Stimulated activated CD8-positive, alpha-beta memory T cell treated with anti-CD3 and anti-CD28 coated beads, Interleukin-15, amount 100 ng/mL, for 48 hours (primary cell): ENCODE results near the gene GALNT10.
A peak's percentile ranks its signal among the peaks of the same experiment; 100 is the strongest.
"Not testable (repeated sequence)": the region's sequence is repeated elsewhere in the genome, so short reads cannot be mapped to it uniquely, and the experiment has no call there.

ENCODE experiments used
- DNase-seq, 2 donors: peaks; one replicate each; pipeline ENCODE4 v3.0.0-alpha.2; 2020; ENCODE audit warnings: low read depth in 2 of 2

GALNT10 gene

GRCh38 chr5:154190595-154191304, at the start of gene GALNT10:
TSS of gene GALNT10 (plus strand) at chr5:154190733. CDS start at chr5:154190867, 134 bp downstream.
- peak in 1 of 2 donors; percentile 57 for DNase-seq

DNA sequence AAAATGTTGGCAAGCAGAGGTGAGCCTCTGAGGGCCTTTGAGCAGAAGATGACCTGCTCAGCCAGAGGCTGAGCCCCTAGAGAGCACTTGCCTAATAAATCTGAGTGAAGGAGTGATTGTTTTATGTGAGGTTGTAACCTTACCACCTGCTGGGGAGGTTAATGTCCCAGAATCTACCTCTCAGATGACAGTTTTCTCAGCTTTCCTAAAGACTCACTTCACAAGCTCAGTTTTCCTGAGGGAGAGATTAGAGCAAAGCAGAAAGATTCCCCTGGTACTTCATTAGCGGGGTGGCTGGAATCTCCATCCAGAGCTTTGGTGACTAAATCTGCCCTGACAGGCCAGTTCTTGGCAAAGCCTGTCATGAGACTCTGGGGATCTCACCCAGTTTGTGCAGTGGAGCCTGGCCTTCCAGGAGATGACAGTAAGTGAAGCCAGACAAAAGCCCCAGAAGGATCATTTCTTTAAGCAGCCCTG, 48.8 kb upstream of the GALNT10 start:
- no peak for DNase-seq

- no peak for DNase-seq
Measured at GRCh38 chr5:154143211-154143641, 47.3 kb upstream of the GALNT10 start.

DNA sequence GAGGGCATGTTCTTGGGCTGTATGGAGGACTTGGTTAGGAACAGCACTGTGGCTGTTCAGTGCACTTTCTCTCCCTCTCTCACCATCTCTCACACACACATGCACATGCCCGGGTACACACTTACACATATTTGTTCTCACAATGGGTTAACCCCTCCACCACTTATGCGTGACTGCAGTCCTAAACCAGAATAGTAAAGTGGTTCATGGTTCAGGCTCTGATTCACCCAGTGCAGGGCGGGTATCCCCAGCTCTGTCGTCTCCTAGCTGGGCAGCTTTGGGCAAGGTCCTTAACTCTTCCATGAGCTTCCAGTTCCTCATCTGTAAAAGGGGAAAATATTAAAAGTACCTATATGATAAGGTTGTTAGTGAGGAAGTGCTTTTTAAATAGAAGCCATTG, 45.3 kb upstream of the GALNT10 start:
- DNase-seq, result no peak

- DNase-seq, result no peak
Measured at GRCh38 chr5:154146409-154146808, 44.1 kb upstream of the GALNT10 start.

- DNase-seq, result no peak
Measured at GRCh38 chr5:154147666-154148065, 42.9 kb upstream of the GALNT10 start.

DNA sequence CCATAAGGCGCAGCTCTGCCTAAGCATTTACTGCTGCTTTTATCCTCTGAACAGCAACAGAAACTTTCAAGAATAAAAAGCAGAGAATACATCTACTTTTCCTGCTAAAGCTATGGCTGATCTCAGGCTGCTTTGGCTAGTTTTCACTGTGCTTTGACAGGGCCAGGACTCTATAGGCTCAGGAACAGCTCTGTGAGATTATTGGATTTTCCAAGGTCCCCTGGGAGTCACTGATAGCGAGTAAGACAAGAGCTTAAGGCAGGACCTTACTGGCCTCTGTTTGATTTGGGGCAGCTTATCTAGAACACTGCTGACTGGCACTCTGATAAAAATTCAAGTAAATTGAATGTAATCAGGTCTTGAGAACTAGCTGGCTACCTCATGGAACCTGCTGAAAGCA, 40.1 kb upstream of the GALNT10 start:
- not testable (repeated sequence) for DNase-seq

DNA sequence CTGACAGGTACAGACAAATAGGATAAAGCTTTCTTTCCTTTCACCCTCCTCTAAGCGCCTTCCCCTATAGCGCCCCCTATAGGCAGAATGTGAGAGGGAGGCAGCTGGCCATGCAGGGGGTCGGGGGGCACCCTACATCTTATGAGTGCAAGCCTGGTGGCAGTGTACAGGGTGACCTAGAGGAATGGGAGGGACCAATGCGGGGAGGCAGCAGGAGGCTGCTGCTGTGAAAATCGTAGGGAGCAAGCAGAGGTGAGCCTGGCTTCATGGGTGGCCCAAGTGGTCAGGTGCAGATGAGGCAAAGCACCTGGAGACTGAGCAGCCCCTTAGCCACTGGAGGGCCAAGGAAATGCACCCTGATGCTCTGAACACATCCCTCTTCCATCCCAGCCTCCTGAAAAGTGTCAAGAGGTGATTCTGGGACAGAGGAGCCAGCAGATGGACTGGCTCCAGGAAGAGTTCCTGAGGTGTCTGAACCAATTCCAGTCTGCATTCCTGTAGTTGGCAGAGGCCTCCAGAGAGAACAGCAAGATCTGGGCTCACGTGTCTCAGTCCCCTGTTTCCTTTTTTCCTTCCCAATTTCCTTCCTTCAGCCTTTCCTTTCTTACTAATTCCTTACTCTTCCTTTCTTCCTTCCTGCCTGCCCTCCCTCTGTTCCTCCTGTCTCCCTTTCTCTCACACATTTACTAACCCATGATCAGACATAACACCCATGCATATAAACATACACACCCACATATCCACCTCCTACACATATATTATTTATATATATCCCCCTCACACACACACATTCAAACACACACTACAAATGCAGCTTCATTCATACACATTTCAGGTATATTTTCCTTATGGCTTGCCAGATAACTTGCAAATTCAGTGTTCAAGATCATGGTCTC, 32.8 kb upstream of the GALNT10 start:
- DNase-seq, result no peak

- DNase-seq, result no peak
Measured at GRCh38 chr5:154158379-154158737, 32.2 kb upstream of the GALNT10 start.

GRCh38 chr5:154159343-154159742, 31.2 kb upstream of the GALNT10 start:
- DNase-seq, result no peak

- DNase-seq, result no peak
Measured at GRCh38 chr5:154162539-154163151, 27.9 kb upstream of the GALNT10 start.

DNA sequence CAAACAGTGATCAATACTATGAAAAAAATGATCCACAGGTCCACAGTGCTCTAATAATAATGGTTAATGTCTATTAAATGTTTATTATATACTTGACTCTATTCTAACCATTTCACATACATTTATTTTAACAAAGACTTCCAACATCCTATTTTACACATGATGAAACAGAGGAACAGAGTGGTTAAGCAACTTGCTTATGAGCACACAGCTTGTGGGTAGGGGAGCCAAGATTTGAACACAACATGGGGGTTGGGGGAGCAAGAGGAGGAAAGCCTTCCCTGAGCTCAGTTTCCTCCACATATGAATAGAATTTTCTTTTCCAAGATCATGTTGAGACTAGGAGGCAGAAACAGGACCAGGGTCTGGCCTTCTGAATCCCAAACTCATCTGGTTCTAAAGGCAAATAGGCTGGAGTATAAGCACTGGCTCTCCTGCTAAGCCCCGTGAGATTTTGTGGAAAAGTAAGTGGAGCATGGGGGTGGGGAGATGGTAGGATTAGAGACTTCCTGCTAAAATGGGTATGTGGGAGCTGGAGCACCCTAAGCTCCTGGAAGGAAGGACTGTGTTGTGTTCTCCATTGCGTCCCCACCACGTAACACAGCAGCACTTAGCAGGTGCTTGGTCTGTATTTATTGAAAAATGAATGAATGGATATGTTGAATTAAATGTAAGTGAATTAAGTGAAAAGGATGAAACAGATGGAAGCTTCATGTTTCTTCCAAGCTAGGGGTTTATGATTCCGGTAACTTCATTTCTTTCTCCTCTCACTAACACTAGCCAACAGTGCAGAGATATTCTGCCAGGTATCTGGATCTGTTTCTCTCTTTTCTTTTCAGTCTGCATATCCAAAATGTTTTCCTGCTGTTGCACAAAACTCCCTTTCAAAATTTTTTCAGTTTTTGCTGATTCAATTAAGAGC, 26.9 kb upstream of the GALNT10 start:
- DNase-seq, result no peak

DNA sequence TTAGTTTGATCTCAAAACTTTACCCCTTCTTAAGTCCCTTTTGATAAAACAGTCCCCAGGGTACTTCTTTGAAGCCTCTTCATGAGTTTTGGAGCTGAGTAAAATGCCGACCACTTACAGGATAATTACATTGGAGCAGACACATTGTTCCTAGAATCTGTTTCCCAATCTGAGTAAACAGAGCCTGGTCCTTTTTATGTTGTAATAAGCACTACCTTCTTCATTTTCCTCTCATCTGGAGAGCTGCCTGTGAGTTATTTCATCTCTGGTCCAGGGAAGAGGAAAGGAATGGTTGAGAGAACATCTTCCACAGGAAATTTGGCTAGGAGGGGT, 26.3 kb upstream of the GALNT10 start:
- no peak for DNase-seq

DNA sequence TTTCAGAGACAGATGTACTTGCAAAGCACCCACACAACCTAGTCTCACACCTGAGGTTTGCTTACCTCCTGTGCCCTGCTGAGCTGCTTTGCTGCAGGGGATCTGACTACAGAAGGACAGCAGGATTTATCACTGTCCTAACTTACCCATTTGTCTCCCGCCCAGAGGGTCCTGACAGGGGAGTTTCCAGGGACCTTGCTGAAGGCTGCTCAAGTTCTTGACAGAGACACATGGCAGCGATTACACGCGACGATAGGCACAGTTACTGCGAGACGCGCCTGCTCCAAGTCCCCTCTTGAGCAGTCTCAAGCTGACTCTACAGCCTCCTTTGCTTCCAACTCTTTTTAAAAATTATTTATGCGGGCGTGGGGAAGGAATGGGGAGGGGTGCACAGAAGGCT, 24.6 kb upstream of the GALNT10 start:
- DNase-seq, result no peak

DNA sequence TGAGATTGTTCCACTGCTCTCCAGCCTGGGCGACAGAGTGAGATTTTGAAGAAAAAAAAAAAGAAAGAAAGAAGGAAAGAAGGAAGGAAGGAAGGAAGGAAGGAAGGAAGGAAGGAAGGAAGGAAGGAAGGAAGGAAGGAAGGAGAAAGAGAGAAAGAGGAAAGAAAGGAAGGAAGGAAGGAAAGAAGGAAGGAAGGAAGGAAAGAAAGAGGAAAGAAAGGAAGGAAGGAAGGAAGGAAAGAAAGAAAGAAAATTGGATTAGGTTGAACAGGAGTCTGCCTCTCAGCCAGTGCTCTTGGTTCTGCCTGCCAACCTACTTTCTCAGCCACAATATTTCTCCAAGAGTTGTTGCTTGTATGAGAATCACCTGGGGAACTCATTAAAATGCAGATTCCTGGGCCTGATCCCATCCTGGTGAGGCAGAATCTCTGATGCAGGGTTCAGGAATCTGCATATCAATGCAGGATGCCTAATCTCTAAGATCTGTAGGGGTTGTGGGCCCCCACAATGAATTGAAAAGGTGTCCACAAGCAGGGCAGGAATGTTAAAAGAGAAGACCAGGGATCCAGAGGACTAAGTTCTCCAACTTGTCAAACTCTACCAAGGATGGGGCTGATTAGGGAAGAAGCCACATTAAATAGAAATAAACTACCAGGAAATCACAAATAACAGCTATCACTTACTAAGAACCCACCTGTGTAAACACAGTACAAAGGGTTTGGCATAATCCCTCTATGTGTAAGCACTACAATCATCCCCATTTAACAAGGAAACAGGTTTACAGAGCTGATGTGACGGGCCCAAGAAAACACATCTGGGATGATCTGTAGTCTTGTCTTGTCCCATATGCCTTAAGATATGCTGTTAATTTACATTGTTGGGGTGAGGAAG, 23.4 kb upstream of the GALNT10 start:
- DNase-seq, result no peak

DNA sequence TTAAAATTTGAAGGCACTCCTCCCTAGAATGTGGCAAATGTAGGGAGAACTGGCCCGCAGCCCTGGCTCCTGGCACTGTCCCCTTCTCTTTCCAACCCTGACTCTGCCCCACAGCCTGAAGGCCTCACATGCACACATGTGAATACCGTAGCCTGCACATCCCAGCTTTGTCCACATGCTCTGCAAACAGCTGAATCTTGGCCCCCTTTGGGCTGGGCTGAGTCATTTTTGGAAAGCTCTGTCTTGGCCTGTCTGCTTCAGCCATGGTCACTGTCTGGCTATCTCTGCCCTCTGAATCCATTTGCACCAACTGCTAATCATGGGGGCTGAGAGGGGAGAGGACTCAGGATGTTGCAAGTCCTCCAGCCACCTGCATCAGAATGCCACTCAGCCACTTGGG, 22.1 kb upstream of the GALNT10 start:
- DNase-seq, result no peak

GRCh38 chr5:154172785-154173184, 17.7 kb upstream of the GALNT10 start:
- DNase-seq, result no peak

DNA sequence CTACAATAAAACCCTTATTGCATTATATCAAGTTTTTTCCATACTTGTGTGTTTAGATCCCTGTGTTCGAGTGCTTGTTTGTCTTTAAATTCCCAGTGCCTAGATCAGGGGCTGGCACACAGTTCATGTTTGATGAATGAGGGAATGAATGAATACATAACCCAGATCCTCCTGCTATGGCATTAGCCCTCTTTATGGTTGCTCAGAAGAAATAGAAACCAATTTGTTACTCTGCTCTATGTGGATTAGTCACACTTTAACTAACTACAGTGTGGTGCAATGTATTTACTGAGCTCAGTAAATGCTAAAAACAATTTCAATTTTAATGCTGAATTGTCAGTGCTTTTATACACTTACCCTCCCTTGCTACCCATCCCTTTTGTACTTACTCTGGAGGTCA, 16.4 kb upstream of the GALNT10 start:
- no peak for DNase-seq

- no peak for DNase-seq
Measured at GRCh38 chr5:154176181-154176580, 14.4 kb upstream of the GALNT10 start.

DNA sequence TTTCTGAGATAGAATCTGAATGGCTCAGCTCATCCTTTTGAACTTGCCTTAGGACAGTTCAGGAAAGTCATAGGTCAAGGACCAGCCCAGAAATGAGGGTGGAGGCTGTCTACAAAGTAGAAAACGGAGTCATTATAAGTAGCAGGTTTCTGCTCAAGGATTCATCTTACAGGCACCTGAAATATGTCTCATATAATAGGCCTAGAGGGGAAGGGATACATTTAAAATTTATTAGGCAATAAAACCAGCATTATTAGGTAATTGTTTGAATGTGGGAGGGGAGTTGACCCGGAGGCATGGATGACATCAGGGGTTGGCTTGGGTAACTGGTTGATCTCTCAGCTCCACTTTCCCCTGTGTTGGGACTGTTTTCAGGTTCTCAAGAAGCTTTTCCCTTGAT, 11.9 kb upstream of the GALNT10 start:
- no peak for DNase-seq
